ENCODE measurements around the gene EIF4E1B. TPM values are rescaled to one million over a fixed set of nuclear protein-coding genes. Genes with fewer than 3 reads are reported as not detected.

EIF4E1B gene
- total and polyA plus RNA-seq, 2 donors (not counting 1 experiment from before 2014, with no cell fraction given) = not detected

DNA sequence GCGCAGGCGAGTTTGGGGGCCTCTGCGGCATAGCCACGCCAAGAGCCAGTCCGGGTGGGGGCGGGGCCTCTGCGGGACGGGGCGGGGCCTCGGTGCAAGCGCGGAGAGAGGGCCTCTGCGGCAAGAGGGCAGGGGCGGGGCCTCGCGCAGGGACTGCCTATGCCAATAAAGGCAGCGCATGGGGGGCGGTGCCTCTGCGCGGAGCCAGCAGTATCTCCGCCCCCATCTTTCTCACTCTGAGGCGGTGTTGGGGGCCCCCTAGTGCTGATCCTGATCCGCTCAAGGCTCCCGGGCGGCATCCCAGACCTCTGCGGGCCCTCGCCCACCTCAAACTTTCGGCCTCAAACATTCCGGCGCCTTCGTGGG, 11.3 kb upstream of the EIF4E1B start:
- DNase-seq (peak; percentile 74), ATAC-seq (ENCODE audit: low read depth) (peak; percentile 91)
- Mint-ChIP-seq H3K27ac (no peak overlapping the region), H3K4me3 (peak overlapping the region; percentile 65), H3K4me1 (peaks cover 18% of the 10 kb centered on the region), H3K27me3 (peaks cover 66% of the 10 kb centered on the region), H3K9me3 (ENCODE audit: insufficient read depth) (no peaks in the 10 kb centered on the region)
- Histone ChIP-seq H3K9ac (ENCODE audit: low read length) (peak overlapping the region; percentile 26), H2AFZ (ENCODE audit: insufficient read depth, low read depth, low read length, poor library complexity, severe bottlenecking) (no peak overlapping the region), H3K27ac (ENCODE audit: low read length in 2 of 2) (no peak overlapping the region), H3K4me3 (ENCODE audit: control extremely low read depth in 1 of 5, extremely low read depth in 1 of 5, insufficient read depth in 1 of 5, low read depth in 2 of 5, low read length in 4 of 5) (peak overlapping the region in 2 of 5 experiments; percentile 5 to 33), H3K36me3 (replicated peaks in 1 of 2; ENCODE audit: control extremely low read depth in 1 of 2, control insufficient read depth in 1 of 2, extremely low read depth in 1 of 2, insufficient read depth in 2 of 2, low read length in 1 of 2) (no peaks in the 10 kb centered on the region), H3K27me3 (replicated peaks in 1 of 4; ENCODE audit: control extremely low read depth in 1 of 4, control insufficient read depth in 3 of 4, insufficient read depth in 4 of 4, low read length in 3 of 4) (peaks cover 0 to 62% (median 35%) of the 10 kb centered on the region in 4 experiments), H4K20me1 (ENCODE audit: control insufficient read depth, insufficient read depth, low read length, poor library complexity, severe bottlenecking) (no peaks in the 10 kb centered on the region), H3K9me3 (ENCODE audit: control extremely low read depth in 1 of 3, control insufficient read depth in 2 of 3, insufficient read depth in 1 of 3, low read length in 2 of 3) (peaks cover 0 to 32% (median 0%) of the 10 kb centered on the region in 3 donors), H3K4me1 (ENCODE audit: control insufficient read depth in 2 of 2, insufficient read depth in 2 of 2, low read length in 2 of 2) (peaks cover 24 to 29% of the 10 kb centered on the region in 2 donors), H3K4me2 (replicated peaks; ENCODE audit: low read depth, low read length, poor library complexity, severe bottlenecking) (peak overlapping the region; percentile 67), H3K79me2 (ENCODE audit: control insufficient read depth, insufficient read depth, low read length) (no peaks in the 10 kb centered on the region)
- ChIA-PET POLR2A (no interaction called here), CTCF (no interaction called here)
- WGBS (ENCODE audit: insufficient coverage) = 9% methylated on average over 26 of the region's 31 CpGs
- peak; percentile 5 for TF ChIP-seq EZH2 (IDR thresholded peaks at IDR 0.05; ENCODE audit: borderline replicate concordance, insufficient read depth, low read depth, low read length, poor library complexity, severe bottlenecking)
- TF ChIP-seq, protein P1, sequence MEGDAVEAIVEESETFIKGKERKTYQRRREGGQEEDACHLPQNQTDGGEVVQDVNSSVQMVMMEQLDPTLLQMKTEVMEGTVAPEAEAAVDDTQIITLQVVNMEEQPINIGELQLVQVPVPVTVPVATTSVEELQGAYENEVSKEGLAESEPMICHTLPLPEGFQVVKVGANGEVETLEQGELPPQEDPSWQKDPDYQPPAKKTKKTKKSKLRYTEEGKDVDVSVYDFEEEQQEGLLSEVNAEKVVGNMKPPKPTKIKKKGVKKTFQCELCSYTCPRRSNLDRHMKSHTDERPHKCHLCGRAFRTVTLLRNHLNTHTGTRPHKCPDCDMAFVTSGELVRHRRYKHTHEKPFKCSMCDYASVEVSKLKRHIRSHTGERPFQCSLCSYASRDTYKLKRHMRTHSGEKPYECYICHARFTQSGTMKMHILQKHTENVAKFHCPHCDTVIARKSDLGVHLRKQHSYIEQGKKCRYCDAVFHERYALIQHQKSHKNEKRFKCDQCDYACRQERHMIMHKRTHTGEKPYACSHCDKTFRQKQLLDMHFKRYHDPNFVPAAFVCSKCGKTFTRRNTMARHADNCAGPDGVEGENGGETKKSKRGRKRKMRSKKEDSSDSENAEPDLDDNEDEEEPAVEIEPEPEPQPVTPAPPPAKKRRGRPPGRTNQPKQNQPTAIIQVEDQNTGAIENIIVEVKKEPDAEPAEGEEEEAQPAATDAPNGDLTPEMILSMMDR (IDR thresholded peaks at IDR 0.05) = no peak
- intact Hi-C loops (cut with micrococcal nuclease) = no loop called here

DNA sequence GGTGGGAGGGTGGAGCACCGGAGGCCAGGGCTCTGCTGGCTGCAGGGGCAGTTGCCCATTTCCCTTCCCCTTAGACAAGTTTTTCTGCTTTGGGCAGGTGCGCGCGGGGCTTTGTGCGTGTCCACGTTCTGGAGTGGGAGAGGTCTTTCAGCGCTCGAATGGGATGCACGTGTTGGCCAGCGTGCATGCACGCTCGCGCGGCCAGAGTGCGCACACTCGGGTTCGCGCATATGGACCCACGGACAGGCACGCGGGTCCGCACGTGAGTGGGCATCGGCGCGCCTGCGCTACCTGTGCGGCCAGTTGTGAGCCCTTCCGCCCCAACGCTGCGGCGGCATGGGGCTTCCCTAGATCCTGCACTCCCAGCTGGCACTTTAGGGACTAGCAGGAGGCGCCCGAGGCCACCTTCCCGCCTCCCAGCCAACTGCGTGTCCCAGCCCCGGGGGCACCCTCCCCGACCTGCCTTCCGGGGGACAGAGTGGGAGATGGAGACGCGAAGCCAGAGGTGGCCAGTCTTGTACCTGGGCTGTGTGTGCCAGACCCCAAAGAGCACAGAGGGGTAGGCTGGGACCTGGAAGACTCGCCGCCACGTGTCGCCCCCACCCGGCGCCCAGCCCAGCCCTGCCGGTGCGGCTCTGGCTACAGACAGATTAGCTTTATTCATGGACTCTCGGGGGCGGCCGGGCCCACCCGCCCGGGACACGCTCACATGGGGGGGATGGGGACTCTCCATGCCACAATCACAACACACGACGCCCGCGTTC, 10.7 kb upstream of the EIF4E1B start:
- Mint-ChIP-seq H3K4me1 (peaks cover 18% of the 10 kb centered on the region), H3K9me3 (ENCODE audit: insufficient read depth) (no peaks in the 10 kb centered on the region), H3K4me3 (peak overlapping the region; percentile 78), H3K27ac (no peak overlapping the region), H3K27me3 (peaks cover 65% of the 10 kb centered on the region)
- CTCF ChIA-PET = no interaction called here
- intact Hi-C loops (cut with micrococcal nuclease) = no loop called here
- Histone ChIP-seq H3K79me2 (ENCODE audit: control insufficient read depth, insufficient read depth, low read length) (no peaks in the 10 kb centered on the region), H3K4me1 (ENCODE audit: control insufficient read depth in 2 of 2, insufficient read depth in 2 of 2, low read length in 2 of 2) (peaks cover 24 to 29% of the 10 kb centered on the region in 2 donors), H3K9ac (ENCODE audit: low read length) (peak overlapping the region; percentile 12), H3K4me3 (ENCODE audit: control extremely low read depth in 1 of 5, extremely low read depth in 1 of 5, insufficient read depth in 1 of 5, low read depth in 2 of 5, low read length in 4 of 5) (peak overlapping the region in 1 of 5 experiments; percentile 33), H3K27me3 (replicated peaks in 1 of 4; ENCODE audit: control extremely low read depth in 1 of 4, control insufficient read depth in 3 of 4, insufficient read depth in 4 of 4, low read length in 3 of 4) (peaks cover 0 to 62% (median 35%) of the 10 kb centered on the region in 4 experiments), H3K36me3 (replicated peaks in 1 of 2; ENCODE audit: control extremely low read depth in 1 of 2, control insufficient read depth in 1 of 2, extremely low read depth in 1 of 2, insufficient read depth in 2 of 2, low read length in 1 of 2) (no peaks in the 10 kb centered on the region), H3K27ac (ENCODE audit: low read length in 2 of 2) (no peak overlapping the region), H4K20me1 (ENCODE audit: control insufficient read depth, insufficient read depth, low read length, poor library complexity, severe bottlenecking) (no peaks in the 10 kb centered on the region), H3K9me3 (ENCODE audit: control extremely low read depth in 1 of 3, control insufficient read depth in 2 of 3, insufficient read depth in 1 of 3, low read length in 2 of 3) (peaks cover 0 to 32% (median 0%) of the 10 kb centered on the region in 3 donors), H2AFZ (ENCODE audit: insufficient read depth, low read depth, low read length, poor library complexity, severe bottlenecking) (peak overlapping the region; percentile 55), H3K4me2 (replicated peaks; ENCODE audit: low read depth, low read length, poor library complexity, severe bottlenecking) (peak overlapping the region; percentile 67)
- WGBS (ENCODE audit: insufficient coverage) = 26% methylated on average over 44 of the region's 59 CpGs
- POLR2A ChIA-PET = no interaction called here
- ATAC-seq (ENCODE audit: low read depth) = no peak
- TF ChIP-seq EZH2 (IDR thresholded peaks at IDR 0.05; ENCODE audit: borderline replicate concordance, insufficient read depth, low read depth, low read length, poor library complexity, severe bottlenecking) = no peak
- TF ChIP-seq, protein P1 (IDR thresholded peaks at IDR 0.05) = no peak
- no peak for DNase-seq
